Measurements from ENCODE around the gene ADAR. TPM values are rescaled to one million over a fixed set of nuclear protein-coding genes. Genes with fewer than 3 reads are reported as not detected.

Gene ADAR
- total RNA-seq, 1 experiment from 2014 or later = 190 TPM

DNA sequence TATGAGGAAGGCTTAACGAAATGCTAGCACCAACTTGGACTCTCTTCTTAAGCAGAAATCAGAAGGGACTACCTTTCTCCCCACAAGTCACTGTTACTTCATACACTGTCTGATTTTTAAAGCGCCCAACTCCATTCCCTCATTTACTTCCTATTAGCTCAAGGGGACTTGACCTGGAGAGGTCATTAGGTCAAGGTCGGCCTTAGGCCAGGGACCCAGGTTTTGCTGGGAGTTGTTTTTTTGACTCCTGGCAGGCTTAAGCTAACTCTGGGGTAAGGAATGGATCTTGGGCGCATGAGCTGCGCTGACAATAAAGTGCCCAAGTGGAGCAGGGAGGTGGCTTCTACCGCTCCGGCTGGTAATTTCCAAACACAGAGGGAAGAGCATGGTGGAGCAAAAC is 16.8 kb downstream of the ADAR start:
- H3K27me3 Mint-ChIP-seq (ENCODE audit: insufficient read depth, unreplicated experiment) = no peaks in the 10 kb centered on the region
- H3K4me1 Mint-ChIP-seq (ENCODE audit: low read depth, unreplicated experiment) = no peaks in the 10 kb centered on the region
- no peak for DNase-seq
- intact Hi-C loops (cut with micrococcal nuclease; ENCODE audit: unreplicated experiment) = no loop called here
- H3K27ac Mint-ChIP-seq (ENCODE audit: unreplicated experiment) = no peak overlapping the region
- no peak overlapping the region for H3K4me3 ChIP-seq (ENCODE audit: low read depth, low read length)
- TF ChIP-seq, protein P1, sequence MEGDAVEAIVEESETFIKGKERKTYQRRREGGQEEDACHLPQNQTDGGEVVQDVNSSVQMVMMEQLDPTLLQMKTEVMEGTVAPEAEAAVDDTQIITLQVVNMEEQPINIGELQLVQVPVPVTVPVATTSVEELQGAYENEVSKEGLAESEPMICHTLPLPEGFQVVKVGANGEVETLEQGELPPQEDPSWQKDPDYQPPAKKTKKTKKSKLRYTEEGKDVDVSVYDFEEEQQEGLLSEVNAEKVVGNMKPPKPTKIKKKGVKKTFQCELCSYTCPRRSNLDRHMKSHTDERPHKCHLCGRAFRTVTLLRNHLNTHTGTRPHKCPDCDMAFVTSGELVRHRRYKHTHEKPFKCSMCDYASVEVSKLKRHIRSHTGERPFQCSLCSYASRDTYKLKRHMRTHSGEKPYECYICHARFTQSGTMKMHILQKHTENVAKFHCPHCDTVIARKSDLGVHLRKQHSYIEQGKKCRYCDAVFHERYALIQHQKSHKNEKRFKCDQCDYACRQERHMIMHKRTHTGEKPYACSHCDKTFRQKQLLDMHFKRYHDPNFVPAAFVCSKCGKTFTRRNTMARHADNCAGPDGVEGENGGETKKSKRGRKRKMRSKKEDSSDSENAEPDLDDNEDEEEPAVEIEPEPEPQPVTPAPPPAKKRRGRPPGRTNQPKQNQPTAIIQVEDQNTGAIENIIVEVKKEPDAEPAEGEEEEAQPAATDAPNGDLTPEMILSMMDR (IDR thresholded peaks at IDR 0.05; ENCODE audit: insufficient read depth in 1 of 2, low read depth in 1 of 2, low read length in 1 of 2, severe bottlenecking in 1 of 2, unreplicated experiment in 1 of 2) = no peak
- H3K36me3 Mint-ChIP-seq (ENCODE audit: insufficient read depth, unreplicated experiment) = peaks cover 82% of the 10 kb centered on the region
- peaks cover 7% of the 10 kb centered on the region; the same call in 1 of the 2 replicates for H3K36me3 ChIP-seq (ENCODE audit: control insufficient read depth, insufficient read depth, low read length)
- ChIA-PET CTCF (no interaction called here), POLR2A (no interaction called here)
- no peaks in the 10 kb centered on the region for H3K9me3 Mint-ChIP-seq (ENCODE audit: unreplicated experiment)
- no TSS peak for BruUV-seq (replicated peaks)
- no peaks in the 10 kb centered on the region for H3K4me1 ChIP-seq
- no peak overlapping the region for H3K4me3 Mint-ChIP-seq (ENCODE audit: unreplicated experiment)
- no peaks in the 10 kb centered on the region for H3K27me3 ChIP-seq (replicated peaks; ENCODE audit: control insufficient read depth, insufficient read depth, low read length)
- no peaks in the 10 kb centered on the region for H3K9me3 ChIP-seq

DNA sequence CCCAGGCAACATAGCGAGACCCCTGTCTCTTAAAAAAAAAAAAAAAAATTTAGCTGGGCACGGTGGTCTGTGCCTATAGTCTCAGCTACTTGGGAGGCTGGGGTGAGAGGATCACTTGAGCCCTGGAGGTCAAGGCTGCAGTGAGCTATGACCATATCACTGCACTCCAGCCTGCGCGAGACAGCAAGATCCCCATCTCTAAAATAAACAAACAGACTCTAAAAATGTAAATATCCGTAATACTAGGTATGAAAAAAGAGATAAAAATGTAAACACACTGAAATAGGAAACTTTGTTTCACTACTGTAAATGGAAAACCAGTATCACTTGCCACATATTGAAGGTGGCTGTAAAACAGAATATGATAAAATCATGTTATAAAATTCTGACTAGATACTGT is 17.2 kb downstream of the ADAR start:
- no peaks in the 10 kb centered on the region for H3K9me3 Mint-ChIP-seq (ENCODE audit: unreplicated experiment)
- H3K36me3 Mint-ChIP-seq (ENCODE audit: insufficient read depth, unreplicated experiment) = peaks cover 86% of the 10 kb centered on the region
- POLR2A ChIA-PET = no interaction called here
- intact Hi-C loops (cut with micrococcal nuclease; ENCODE audit: unreplicated experiment) = no loop called here
- no peaks in the 10 kb centered on the region for H3K4me1 Mint-ChIP-seq (ENCODE audit: low read depth, unreplicated experiment)
- H3K4me3 Mint-ChIP-seq (ENCODE audit: unreplicated experiment) = no peak overlapping the region
- TF ChIP-seq, protein P1 (IDR thresholded peaks at IDR 0.05; ENCODE audit: insufficient read depth in 1 of 2, low read depth in 1 of 2, low read length in 1 of 2, severe bottlenecking in 1 of 2, unreplicated experiment in 1 of 2) = no peak
- no peaks in the 10 kb centered on the region for H3K9me3 ChIP-seq
- no peak for DNase-seq
- no peaks in the 10 kb centered on the region for H3K4me1 ChIP-seq
- BruUV-seq (replicated peaks) = no TSS peak
- H3K36me3 ChIP-seq (ENCODE audit: control insufficient read depth, insufficient read depth, low read length) = peaks cover 8% of the 10 kb centered on the region; the same call in 1 of the 2 replicates
- CTCF ChIA-PET = no interaction called here
- no peak overlapping the region for H3K4me3 ChIP-seq (ENCODE audit: low read depth, low read length)
- H3K27me3 ChIP-seq (replicated peaks; ENCODE audit: control insufficient read depth, insufficient read depth, low read length) = no peaks in the 10 kb centered on the region
- no peaks in the 10 kb centered on the region for H3K27me3 Mint-ChIP-seq (ENCODE audit: insufficient read depth, unreplicated experiment)
- no peak overlapping the region for H3K27ac Mint-ChIP-seq (ENCODE audit: unreplicated experiment)

DNA sequence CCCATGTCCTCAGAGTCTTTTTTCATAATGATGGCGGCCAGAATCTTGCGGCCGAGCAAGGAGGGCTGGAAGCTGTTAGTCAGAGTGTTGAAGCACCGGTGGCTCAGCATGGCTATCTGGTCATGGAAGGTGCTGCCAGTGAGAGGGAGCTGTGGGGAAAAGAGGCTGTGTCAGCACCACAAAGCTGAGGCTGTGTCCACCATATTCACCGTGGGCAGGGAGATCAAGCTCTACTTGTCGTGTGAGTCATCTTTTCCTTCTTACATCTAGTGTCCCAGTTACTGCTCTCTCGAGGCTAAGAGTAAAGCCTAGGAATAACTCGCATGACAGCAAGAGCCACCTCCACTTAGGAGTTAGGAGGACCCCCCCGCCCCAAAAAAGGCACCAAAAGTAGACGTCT is 18.2 kb downstream of the ADAR start:
- no peak for DNase-seq
- Histone ChIP-seq H3K4me1 (no peaks in the 10 kb centered on the region), H3K27me3 (replicated peaks; ENCODE audit: control insufficient read depth, insufficient read depth, low read length) (no peaks in the 10 kb centered on the region), H3K36me3 (ENCODE audit: control insufficient read depth, insufficient read depth, low read length) (peaks cover 8% of the 10 kb centered on the region; the same call in 1 of the 2 replicates), H3K4me3 (ENCODE audit: low read depth, low read length) (no peak overlapping the region), H3K9me3 (no peaks in the 10 kb centered on the region)
- no peak overlapping the region for H3K4me3 Mint-ChIP-seq (ENCODE audit: unreplicated experiment)
- no peaks in the 10 kb centered on the region for H3K4me1 Mint-ChIP-seq (ENCODE audit: low read depth, unreplicated experiment)
- BruUV-seq (replicated peaks) = no TSS peak
- peaks cover 92% of the 10 kb centered on the region for H3K36me3 Mint-ChIP-seq (ENCODE audit: insufficient read depth, unreplicated experiment)
- ChIA-PET CTCF (interaction anchor here (0.6 kb wide), 1 partner anchor 16 kb away, joined by 3 read pairs; no protein-coding TSS in a partner anchor), POLR2A (no interaction called here)
- no peaks in the 10 kb centered on the region for H3K27me3 Mint-ChIP-seq (ENCODE audit: insufficient read depth, unreplicated experiment)
- no peak overlapping the region for H3K27ac Mint-ChIP-seq (ENCODE audit: unreplicated experiment)
- TF ChIP-seq, protein P1 (IDR thresholded peaks at IDR 0.05; ENCODE audit: insufficient read depth in 1 of 2, low read depth in 1 of 2, low read length in 1 of 2, severe bottlenecking in 1 of 2, unreplicated experiment in 1 of 2) = no peak
- H3K9me3 Mint-ChIP-seq (ENCODE audit: unreplicated experiment) = no peaks in the 10 kb centered on the region
- intact Hi-C loops (cut with micrococcal nuclease; ENCODE audit: unreplicated experiment) = no loop called here
